Neural cell (in vitro differentiated cells): Measurements from ENCODE around the gene ZNF157. TPM values are rescaled to one million over a fixed set of nuclear protein-coding genes. Genes with fewer than 3 reads are reported as not detected.

Experiments
- H2AFZ ChIP-seq: fragments of 200-600, 300-800 bp; sonication (generic), shearing (Covaris generic); 2 replicates; pipeline ENCODE4 v1.6.0; 2014; ENCODE audit warnings: low read depth, mild to moderate bottlenecking, antibody characterized with exemption, low read length, moderate library complexity
- H3F3A ChIP-seq: fragments of 200-600 bp; shearing (Covaris generic); 2 replicates; pipeline ENCODE4 v1.6.1; 2016; ENCODE audit warnings: mild to moderate bottlenecking, moderate library complexity, mixed read lengths, antibody characterized with exemption, low read length; ENCODE audit not compliant: insufficient read depth, poor library complexity, severe bottlenecking
- H3K27ac ChIP-seq: fragments of 200-600, 300-800 bp; sonication (generic), shearing (Covaris generic); 2 replicates; pipeline ENCODE4 v1.5.1; 2014; ENCODE audit warnings: mild to moderate bottlenecking, low read length, moderate library complexity
- H3K27me3 ChIP-seq: fragments of 300-800, 200-600 bp; sonication (generic), shearing (Covaris generic); 2 replicates; pipeline ENCODE4 v1.6.0; 2014; ENCODE audit warnings: mild to moderate bottlenecking, low read depth, low read length, moderate library complexity; ENCODE audit not compliant: insufficient read depth
- H3K36me3 ChIP-seq: fragments of 300-800, 200-600 bp; sonication (generic), shearing (Covaris generic); 2 replicates; pipeline ENCODE4 v1.5.1; 2014; ENCODE audit warnings: mild to moderate bottlenecking, antibody characterized with exemption, low read length, moderate library complexity; ENCODE audit not compliant: insufficient read depth
- H3K4me2 ChIP-seq: fragments of 300-800, 200-600 bp; sonication (generic), shearing (Covaris generic); 2 replicates; pipeline ENCODE4 v1.6.0; 2014; ENCODE audit warnings: mild to moderate bottlenecking, low read length
- H3K4me3 ChIP-seq: fragments of 300-800, 200-600 bp; sonication (generic), shearing (Covaris generic); 2 replicates; pipeline ENCODE4 v1.5.1; 2014; ENCODE audit warnings: mild to moderate bottlenecking, low read length, moderate library complexity
- H3K79me2 ChIP-seq: fragments of 200-600 bp; shearing (Covaris generic); replicated peaks from 2 replicates; pipeline ENCODE4 v1.6.0; 2014; ENCODE audit warnings: mild to moderate bottlenecking, low read length, moderate library complexity; ENCODE audit not compliant: insufficient read depth
- H3K9ac ChIP-seq: fragments of 300-800, 200-600 bp; sonication (generic), shearing (Covaris generic); 2 replicates; pipeline ENCODE4 v1.6.1; 2016; ENCODE audit warnings: mild to moderate bottlenecking, low read length, mixed read lengths
- H3K9me2 ChIP-seq: fragments of 200-600 bp; shearing (Covaris generic); 2 replicates; pipeline ENCODE4 v1.6.1; 2016; ENCODE audit warnings: mild to moderate bottlenecking, low read length, mixed read lengths; ENCODE audit not compliant: insufficient read depth
- H3K9me3 ChIP-seq: fragments of 200-600, 300-800 bp; sonication (generic), shearing (Covaris generic); 2 replicates; pipeline ENCODE4 v1.6.1; 2016; ENCODE audit warnings: mild to moderate bottlenecking, mixed run types, low read length, moderate library complexity, mixed read lengths
- H4K20me1 ChIP-seq: fragments of 200-600 bp; shearing (Covaris generic); 2 replicates; pipeline ENCODE4 v1.6.1; 2016; ENCODE audit warnings: mild to moderate bottlenecking, mixed run types; ENCODE audit not compliant: insufficient read depth
- EP300 ChIP-seq: fragments of 450-650 bp; conservative IDR thresholded peaks from 2 replicates; pipeline ENCODE4 v1.6.1; 2014; ENCODE audit warnings: antibody characterized with exemption, mild to moderate bottlenecking, moderate library complexity; ENCODE audit not compliant: poor library complexity, severe bottlenecking
- EZH2 ChIP-seq: fragments of 200-600, 300-800 bp; shearing (Covaris generic), sonication (generic); IDR thresholded peaks from 2 replicates; pipeline ENCODE4 v1.6.1; 2014; ENCODE audit warnings: antibody characterized with exemption, low read length, borderline replicate concordance, mild to moderate bottlenecking; ENCODE audit not compliant: insufficient read depth, poor library complexity, severe bottlenecking
- MXI1 ChIP-seq: fragments of 450-650 bp; conservative IDR thresholded peaks from 2 replicates; pipeline ENCODE4 v1.6.1; 2014; ENCODE audit warnings: antibody characterized with exemption, mild to moderate bottlenecking; ENCODE audit not compliant: poor library complexity, severe bottlenecking
- POLR2AphosphoS5 ChIP-seq: IDR thresholded peaks from 2 replicates; pipeline ENCODE4 v1.6.1; 2012
- RAD21 ChIP-seq: fragments of 450-650 bp; conservative IDR thresholded peaks from 2 replicates; pipeline ENCODE4 v1.6.1; 2014; ENCODE audit warnings: antibody characterized with exemption, mild to moderate bottlenecking, moderate library complexity
- REST ChIP-seq: IDR thresholded peaks from 2 replicates; pipeline ENCODE4 v1.6.1; 2012; ENCODE audit warnings: borderline replicate concordance
- SMC3 ChIP-seq: fragments of 450-650 bp; conservative IDR thresholded peaks from 2 replicates; pipeline ENCODE4 v1.6.1; 2014; ENCODE audit warnings: antibody characterized with exemption, mild to moderate bottlenecking, moderate library complexity; ENCODE audit not compliant: poor library complexity
- TAF1 ChIP-seq: IDR thresholded peaks from 2 replicates; pipeline ENCODE4 v1.6.1; 2012; ENCODE audit warnings: low read depth
- polyA plus RNA-seq: library from polyadenylated mRNA; depleted of rRNA; stranded (reverse); fragments of >200 nt; gene quantifications from 2 replicates; pipeline ENCODE4 v1.2.3, GENCODE V29; 2014
- TF ChIP-seq, protein P1 (sequence below): fragments of 450-650 bp; IDR thresholded peaks from 2 replicates; pipeline ENCODE4 v1.5.1; 2014; ENCODE audit warnings: antibody characterized with exemption, mild to moderate bottlenecking, moderate library complexity; ENCODE audit not compliant: poor library complexity, severe bottlenecking

ZNF157 gene
- polyA plus RNA-seq, 1 donor from 2014 or later, result 3.5 TPM

- H3K9me3 ChIP-seq, result peaks cover 6% of the 10 kb centered on the region
These were observed 76.6 kb downstream of the ZNF157 start for GRCh38 chrX:47446971-47447370.

DNA sequence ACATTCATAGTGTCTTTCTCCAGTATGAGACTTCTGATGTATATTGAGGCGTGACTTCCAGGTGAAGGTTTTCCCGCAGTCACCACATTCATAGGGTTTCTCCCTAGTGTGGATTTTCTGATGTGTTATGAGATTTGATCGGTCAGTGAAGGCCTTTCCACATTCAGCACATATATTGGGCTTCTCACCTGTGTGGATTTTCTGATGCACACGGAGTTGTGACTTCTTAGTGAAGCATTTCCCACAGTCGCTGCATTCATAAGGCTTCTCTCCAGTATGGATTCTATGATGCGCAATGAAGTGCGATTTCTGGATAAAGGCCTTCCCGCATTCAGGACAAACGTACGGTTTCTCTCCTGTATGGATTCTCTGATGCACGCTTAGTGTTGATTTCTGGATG is 77.2 kb downstream of the ZNF157 start:
- Histone ChIP-seq H3K4me2 (no peak overlapping the region), H3K79me2 (no peaks in the 10 kb centered on the region), H3K27me3 (no peaks in the 10 kb centered on the region), H3K36me3 (no peaks in the 10 kb centered on the region), H3K4me3 (no peak overlapping the region), H3K27ac (no peak overlapping the region), H3F3A (no peaks in the 10 kb centered on the region), H3K9me2 (no peaks in the 10 kb centered on the region), H3K9ac (no peak overlapping the region), H3K9me3 (peaks cover 6% of the 10 kb centered on the region), H4K20me1 (no peaks in the 10 kb centered on the region), H2AFZ (no peak overlapping the region)
- TF ChIP-seq MXI1, result no peak
- TF ChIP-seq RAD21, result no peak
- TF ChIP-seq EZH2, result no peak
- no peak for TF ChIP-seq EP300
- no peak for TF ChIP-seq TAF1
- TF ChIP-seq, protein P1, sequence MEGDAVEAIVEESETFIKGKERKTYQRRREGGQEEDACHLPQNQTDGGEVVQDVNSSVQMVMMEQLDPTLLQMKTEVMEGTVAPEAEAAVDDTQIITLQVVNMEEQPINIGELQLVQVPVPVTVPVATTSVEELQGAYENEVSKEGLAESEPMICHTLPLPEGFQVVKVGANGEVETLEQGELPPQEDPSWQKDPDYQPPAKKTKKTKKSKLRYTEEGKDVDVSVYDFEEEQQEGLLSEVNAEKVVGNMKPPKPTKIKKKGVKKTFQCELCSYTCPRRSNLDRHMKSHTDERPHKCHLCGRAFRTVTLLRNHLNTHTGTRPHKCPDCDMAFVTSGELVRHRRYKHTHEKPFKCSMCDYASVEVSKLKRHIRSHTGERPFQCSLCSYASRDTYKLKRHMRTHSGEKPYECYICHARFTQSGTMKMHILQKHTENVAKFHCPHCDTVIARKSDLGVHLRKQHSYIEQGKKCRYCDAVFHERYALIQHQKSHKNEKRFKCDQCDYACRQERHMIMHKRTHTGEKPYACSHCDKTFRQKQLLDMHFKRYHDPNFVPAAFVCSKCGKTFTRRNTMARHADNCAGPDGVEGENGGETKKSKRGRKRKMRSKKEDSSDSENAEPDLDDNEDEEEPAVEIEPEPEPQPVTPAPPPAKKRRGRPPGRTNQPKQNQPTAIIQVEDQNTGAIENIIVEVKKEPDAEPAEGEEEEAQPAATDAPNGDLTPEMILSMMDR, result no peak
- TF ChIP-seq SMC3, result no peak

More at GRCh38 chrX:47446971-47447370, 76.6 kb downstream of the ZNF157 start:
- Histone ChIP-seq H3K9me2 (no peaks in the 10 kb centered on the region), H3K36me3 (no peaks in the 10 kb centered on the region), H4K20me1 (no peaks in the 10 kb centered on the region), H2AFZ (no peak overlapping the region), H3K27me3 (no peaks in the 10 kb centered on the region), H3K79me2 (no peaks in the 10 kb centered on the region), H3K27ac (no peak overlapping the region), H3K4me3 (no peak overlapping the region), H3K9ac (no peak overlapping the region), H3K4me2 (no peak overlapping the region), H3F3A (no peaks in the 10 kb centered on the region)
- TF ChIP-seq RAD21 (no peak), POLR2AphosphoS5 (no peak), TAF1 (no peak), SMC3 (no peak), EZH2 (no peak), EP300 (no peak), REST (no peak), MXI1 (no peak)
- TF ChIP-seq, protein P1, result no peak
